Gastroesophageal sphincter (tissue), 3 donors: Measurements from ENCODE around the gene SCGB1D1.

ENCODE experiments used
- EP300 ChIP-seq: sonication (generic); formaldehyde crosslinking; IDR thresholded peaks from one replicate; pipeline ENCODE4 v1.6.1; 2017; ENCODE audit warnings: antibody characterized with exemption, mild to moderate bottlenecking
- POLR2A ChIP-seq, 2 donors: fragments of 450-650 bp; IDR thresholded peaks; one replicate each; pipeline ENCODE4 v1.6.1; 2017; ENCODE audit warnings: antibody characterized with exemption in 2 of 2, mild to moderate bottlenecking in 2 of 2, moderate library complexity in 1 of 2
- POLR2AphosphoS5 ChIP-seq: sonication (generic); formaldehyde crosslinking; IDR thresholded peaks from one replicate; pipeline ENCODE4 v1.6.1; 2017; ENCODE audit warnings: antibody characterized with exemption
- TF ChIP-seq, protein P1 (sequence below), 4 experiments: fragments of 200-600 bp in 2 of 4; fragments of 450-650 bp in 2 of 4; sonication (generic) in 1 of 4; IDR thresholded peaks; one replicate each; pipeline ENCODE4 v1.5.1; 2017 to 2019; ENCODE audit warnings: antibody characterized with exemption in 4 of 4, mild to moderate bottlenecking in 2 of 4, moderate library complexity in 2 of 4

DNA sequence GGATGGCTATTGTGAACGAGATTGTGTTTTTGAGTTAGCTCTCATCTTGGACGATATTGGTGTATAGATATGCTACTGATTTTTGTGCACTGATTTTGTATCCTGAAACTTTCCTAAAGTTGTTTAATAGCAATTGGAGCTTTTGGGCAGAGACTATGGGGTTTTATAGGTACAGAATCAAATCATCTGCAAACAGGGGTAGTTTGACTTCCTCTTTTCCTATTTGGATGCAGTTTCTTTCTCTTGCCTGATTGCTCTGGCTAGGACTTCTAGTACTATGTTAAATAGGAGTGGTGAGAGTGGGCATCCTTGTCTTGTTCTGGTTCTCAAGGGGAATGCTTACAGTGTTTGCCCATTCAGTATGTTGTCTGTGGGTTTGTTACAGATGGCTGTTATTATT lies 8.9 kb upstream of the SCGB1D1 start:
- TF ChIP-seq, protein P1, sequence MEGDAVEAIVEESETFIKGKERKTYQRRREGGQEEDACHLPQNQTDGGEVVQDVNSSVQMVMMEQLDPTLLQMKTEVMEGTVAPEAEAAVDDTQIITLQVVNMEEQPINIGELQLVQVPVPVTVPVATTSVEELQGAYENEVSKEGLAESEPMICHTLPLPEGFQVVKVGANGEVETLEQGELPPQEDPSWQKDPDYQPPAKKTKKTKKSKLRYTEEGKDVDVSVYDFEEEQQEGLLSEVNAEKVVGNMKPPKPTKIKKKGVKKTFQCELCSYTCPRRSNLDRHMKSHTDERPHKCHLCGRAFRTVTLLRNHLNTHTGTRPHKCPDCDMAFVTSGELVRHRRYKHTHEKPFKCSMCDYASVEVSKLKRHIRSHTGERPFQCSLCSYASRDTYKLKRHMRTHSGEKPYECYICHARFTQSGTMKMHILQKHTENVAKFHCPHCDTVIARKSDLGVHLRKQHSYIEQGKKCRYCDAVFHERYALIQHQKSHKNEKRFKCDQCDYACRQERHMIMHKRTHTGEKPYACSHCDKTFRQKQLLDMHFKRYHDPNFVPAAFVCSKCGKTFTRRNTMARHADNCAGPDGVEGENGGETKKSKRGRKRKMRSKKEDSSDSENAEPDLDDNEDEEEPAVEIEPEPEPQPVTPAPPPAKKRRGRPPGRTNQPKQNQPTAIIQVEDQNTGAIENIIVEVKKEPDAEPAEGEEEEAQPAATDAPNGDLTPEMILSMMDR (IDR thresholded peaks at IDR 0.05): no peak
- TF ChIP-seq POLR2A (IDR thresholded peaks at IDR 0.05): no peak
- TF ChIP-seq POLR2AphosphoS5: no peak
- no peak for TF ChIP-seq EP300
